Upper lobe of left lung (tissue), 6 donors: ENCODE data around the gene SNTN. TPM values are rescaled to one million over a fixed set of nuclear protein-coding genes. Genes with fewer than 3 reads are reported as not detected.

Experiments used
- ATAC-seq, 2 donors: fragments of 200-7000 bp; cut with Tn5 transposase; one replicate each; pipeline ENCODE4 v1.9.1; 2022; ENCODE audit warnings: mild to moderate bottlenecking in 2 of 2, moderate library complexity in 2 of 2; ENCODE audit not compliant: low FRiP score in 2 of 2
- DNase-seq, 2 donors: peaks; one replicate each; pipeline ENCODE4 v3.0.0-alpha.2; 2019 to 2020
- H3K27ac ChIP-seq, 4 donors: fragments of 200-600 bp; sonication (generic); one replicate each; pipeline ENCODE4 v1.5.1; 2016 to 2019
- H3K27me3 ChIP-seq, 4 donors: fragments of 200-600 bp; sonication (generic); one replicate each; pipeline ENCODE4 v1.5.1; 2017 to 2019
- H3K36me3 ChIP-seq, 4 donors: fragments of 200-600 bp; sonication (generic); one replicate each; pipeline ENCODE4 v1.5.1; 2016 to 2019
- H3K4me1 ChIP-seq, 4 donors: fragments of 200-600 bp; sonication (generic); one replicate each; pipeline ENCODE4 v1.5.1; 2018 to 2019
- H3K4me3 ChIP-seq, 4 donors: fragments of 200-600 bp; sonication (generic); one replicate each; pipeline ENCODE4 v1.5.1; 2017 to 2019; ENCODE audit warnings: mild to moderate bottlenecking in 2 of 4, moderate library complexity in 1 of 4
- H3K9me3 ChIP-seq, 4 donors: fragments of 200-600 bp; sonication (generic); one replicate each; pipeline ENCODE4 v1.5.1; 2018 to 2019
- EP300 ChIP-seq, 4 donors: sonication (generic); formaldehyde crosslinking; IDR thresholded peaks; one replicate each; pipeline ENCODE4 v1.5.1; 2017; ENCODE audit warnings: antibody characterized with exemption in 4 of 4, control low read depth in 2 of 4
- POLR2A ChIP-seq, 4 donors: fragments of 450-650 bp; IDR thresholded peaks; one replicate each; pipeline ENCODE4 v1.5.1; 2016 to 2017; ENCODE audit warnings: antibody characterized with exemption in 4 of 4, mild to moderate bottlenecking in 2 of 4
- POLR2AphosphoS5 ChIP-seq, 2 donors: sonication (generic); formaldehyde crosslinking; IDR thresholded peaks; one replicate each; pipeline ENCODE4 v1.5.1; 2017; ENCODE audit warnings: antibody characterized with exemption in 2 of 2
- WGBS, 2 donors: methylation state at CpG; one replicate each; pipeline ENCODE4 v1.1.5; 2017 to 2018; 5-methylcytosine and 5-hydroxymethylcytosine counted together
- total RNA-seq, 6 donors: library from RNA; depleted of rRNA in 4 of 6; stranded (reverse); fragments of >200 nt in 4 of 6; gene quantifications; one replicate each; pipeline versions ENCODE4 v1.1.0 to v1.2.1, GENCODE V29; 2016 to 2021
- TF ChIP-seq, protein P1 (sequence below), 6 experiments: fragments of 450-650 bp in 4 of 6; fragments of 200-600 bp in 2 of 6; sonication (generic) in 2 of 6; IDR thresholded peaks; one replicate each; pipeline ENCODE4 v1.5.1; 2016 to 2019; ENCODE audit warnings: antibody characterized with exemption in 6 of 6
- donor health status: DM: no; HTN: no; CAD: no; lungs with moderate emphysema.
- donor health status: DM: no; HTN: yes; CAD: no; lungs with severe emphysema.

SNTN gene
- total RNA-seq, 6 donors from 2014 or later = 0.34 to 36.8 (median 10.5) TPM

DNA sequence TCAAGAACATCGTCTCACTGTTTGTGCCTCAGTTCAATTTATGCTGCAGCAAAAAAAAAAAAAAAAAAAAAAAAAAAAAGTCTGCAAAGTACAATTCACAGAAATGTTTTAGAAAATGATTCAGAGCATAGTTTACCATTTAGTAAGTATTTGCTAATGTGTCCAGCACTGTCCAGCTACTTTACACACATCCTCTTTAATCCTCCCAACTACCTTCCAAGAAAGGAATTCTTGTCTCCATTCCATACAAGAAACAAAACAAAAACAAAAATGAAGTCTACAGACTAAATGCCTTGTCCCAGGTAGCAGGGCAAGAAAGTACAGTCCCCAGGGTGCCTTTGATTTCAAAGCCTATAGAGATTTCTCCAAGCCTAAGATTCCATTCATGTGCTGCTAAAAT lies 38.9 kb upstream of the SNTN start:
- Histone ChIP-seq H3K4me3 (no peak overlapping the region), H3K27me3 (no peaks in the 10 kb centered on the region), H3K4me1 (no peaks in the 10 kb centered on the region), H3K36me3 (no peaks in the 10 kb centered on the region), H3K9me3 (no peaks in the 10 kb centered on the region), H3K27ac (no peak overlapping the region)
- 93 to 94% methylated on average over 1 of the region's 1 CpG for WGBS, 2 donors
- ATAC-seq (no peak), DNase-seq (no peak)
- TF ChIP-seq POLR2AphosphoS5 (IDR thresholded peaks at IDR 0.05) (no peak), EP300 (IDR thresholded peaks at IDR 0.05) (no peak), POLR2A (IDR thresholded peaks at IDR 0.05) (no peak)
- TF ChIP-seq, protein P1, sequence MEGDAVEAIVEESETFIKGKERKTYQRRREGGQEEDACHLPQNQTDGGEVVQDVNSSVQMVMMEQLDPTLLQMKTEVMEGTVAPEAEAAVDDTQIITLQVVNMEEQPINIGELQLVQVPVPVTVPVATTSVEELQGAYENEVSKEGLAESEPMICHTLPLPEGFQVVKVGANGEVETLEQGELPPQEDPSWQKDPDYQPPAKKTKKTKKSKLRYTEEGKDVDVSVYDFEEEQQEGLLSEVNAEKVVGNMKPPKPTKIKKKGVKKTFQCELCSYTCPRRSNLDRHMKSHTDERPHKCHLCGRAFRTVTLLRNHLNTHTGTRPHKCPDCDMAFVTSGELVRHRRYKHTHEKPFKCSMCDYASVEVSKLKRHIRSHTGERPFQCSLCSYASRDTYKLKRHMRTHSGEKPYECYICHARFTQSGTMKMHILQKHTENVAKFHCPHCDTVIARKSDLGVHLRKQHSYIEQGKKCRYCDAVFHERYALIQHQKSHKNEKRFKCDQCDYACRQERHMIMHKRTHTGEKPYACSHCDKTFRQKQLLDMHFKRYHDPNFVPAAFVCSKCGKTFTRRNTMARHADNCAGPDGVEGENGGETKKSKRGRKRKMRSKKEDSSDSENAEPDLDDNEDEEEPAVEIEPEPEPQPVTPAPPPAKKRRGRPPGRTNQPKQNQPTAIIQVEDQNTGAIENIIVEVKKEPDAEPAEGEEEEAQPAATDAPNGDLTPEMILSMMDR (IDR thresholded peaks at IDR 0.05) = no peak

DNA sequence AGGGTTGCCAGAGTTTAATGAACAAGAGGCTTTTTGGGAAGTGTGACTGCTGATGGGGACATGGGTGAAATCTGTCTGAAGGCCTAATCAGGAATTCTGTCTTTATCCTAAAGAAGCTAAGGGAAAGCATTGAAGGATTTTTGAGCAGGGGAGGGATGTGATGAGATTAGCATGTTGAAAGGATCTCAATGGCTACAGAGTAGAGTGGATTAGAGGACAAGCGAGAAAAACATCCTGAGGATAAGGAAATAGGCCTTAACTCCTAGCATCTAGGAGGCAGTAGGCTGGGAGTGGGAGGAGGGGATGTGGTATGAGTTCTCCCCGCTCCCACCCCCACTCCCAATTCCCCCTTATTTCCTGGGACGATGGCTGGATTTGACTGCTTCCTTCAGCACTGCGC lies 35.1 kb upstream of the SNTN start:
- no peaks in the 10 kb centered on the region for H3K4me1 ChIP-seq
- no peaks in the 10 kb centered on the region for H3K36me3 ChIP-seq
- no peak for ATAC-seq
- no peaks in the 10 kb centered on the region for H3K9me3 ChIP-seq
- H3K27me3 ChIP-seq = no peaks in the 10 kb centered on the region
- no peak for TF ChIP-seq POLR2A (IDR thresholded peaks at IDR 0.05)
- TF ChIP-seq POLR2AphosphoS5 (IDR thresholded peaks at IDR 0.05) = no peak
- no peak for TF ChIP-seq EP300 (IDR thresholded peaks at IDR 0.05)
- TF ChIP-seq, protein P1 (IDR thresholded peaks at IDR 0.05) = no peak
- H3K4me3 ChIP-seq = no peak overlapping the region
- WGBS, 2 donors = 67 to 75% methylated on average over 4 of the region's 4 CpGs
- DNase-seq = no peak
- no peak overlapping the region for H3K27ac ChIP-seq

DNA sequence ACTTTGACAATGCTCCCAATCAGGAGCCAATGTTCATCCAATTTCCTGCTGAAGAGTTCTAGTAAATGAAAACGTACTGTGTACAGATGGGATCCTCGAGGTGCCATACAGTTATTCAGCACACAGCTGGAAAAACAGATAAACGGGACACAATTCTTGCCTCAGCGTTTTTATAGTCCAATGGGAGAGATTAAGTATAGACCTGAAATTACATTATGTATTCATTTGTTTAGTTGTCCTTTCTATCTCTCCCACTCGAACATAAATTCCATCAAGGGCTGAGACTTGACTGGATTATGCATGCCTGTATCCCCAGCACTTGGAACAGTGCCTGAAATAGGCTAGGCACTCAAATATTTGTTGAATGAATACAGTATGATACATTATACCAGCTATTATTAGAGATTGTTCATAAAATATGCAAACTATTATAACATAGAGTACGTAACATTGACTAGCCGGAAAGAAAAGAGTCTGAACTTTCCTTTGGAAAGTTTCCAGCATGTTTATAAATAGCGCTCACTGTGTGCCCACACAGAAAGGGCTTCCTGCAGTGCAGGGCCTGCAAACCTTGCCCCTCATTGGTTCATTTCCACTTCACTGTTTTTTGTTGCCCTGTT lies 27.4 kb upstream of the SNTN start:
- Histone ChIP-seq H3K36me3 (no peaks in the 10 kb centered on the region), H3K4me1 (peaks cover 0 to 7% (median 5%) of the 10 kb centered on the region in 4 donors), H3K27ac (no peak overlapping the region), H3K4me3 (no peak overlapping the region), H3K27me3 (no peaks in the 10 kb centered on the region), H3K9me3 (no peaks in the 10 kb centered on the region)
- no peak for DNase-seq
- WGBS, 2 donors = 31 to 36% methylated on average over 8 of the region's 8 CpGs
- TF ChIP-seq, protein P1 (IDR thresholded peaks at IDR 0.05) = no peak
- no peak for TF ChIP-seq EP300 (IDR thresholded peaks at IDR 0.05)
- no peak for TF ChIP-seq POLR2AphosphoS5 (IDR thresholded peaks at IDR 0.05)
- no peak for TF ChIP-seq POLR2A (IDR thresholded peaks at IDR 0.05)
- ATAC-seq = peak in 1 of 2 donors; percentile 39

DNA sequence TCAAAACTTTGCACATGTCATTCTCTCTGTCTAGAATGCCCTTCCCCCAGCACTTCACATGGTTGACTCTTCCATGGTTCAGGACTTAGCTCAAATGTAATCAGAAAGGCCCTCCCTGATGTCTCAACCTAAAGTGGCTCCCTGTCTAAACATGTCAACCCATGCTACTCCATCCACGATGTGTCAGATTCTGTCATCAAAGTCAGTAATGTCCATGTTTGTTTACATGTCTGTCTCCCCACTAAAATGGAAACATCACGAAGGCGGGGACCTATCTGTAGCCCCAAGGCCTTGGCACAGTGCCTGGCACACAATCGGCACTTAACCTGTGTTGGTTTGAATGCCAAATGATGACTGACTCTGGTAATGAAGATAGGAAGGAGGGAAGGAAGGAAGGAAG lies 20.8 kb upstream of the SNTN start:
- no peaks in the 10 kb centered on the region for H3K27me3 ChIP-seq
- DNase-seq = no peak
- H3K27ac ChIP-seq = no peak overlapping the region
- TF ChIP-seq POLR2A (IDR thresholded peaks at IDR 0.05) (no peak), EP300 (IDR thresholded peaks at IDR 0.05) (no peak), POLR2AphosphoS5 (IDR thresholded peaks at IDR 0.05) (no peak)
- 72 to 74% methylated on average over 4 of the region's 4 CpGs for WGBS, 2 donors
- H3K4me1 ChIP-seq = no peaks in the 10 kb centered on the region
- no peak overlapping the region for H3K4me3 ChIP-seq
- no peaks in the 10 kb centered on the region for H3K36me3 ChIP-seq
- ATAC-seq = no peak
- H3K9me3 ChIP-seq = no peaks in the 10 kb centered on the region

DNA sequence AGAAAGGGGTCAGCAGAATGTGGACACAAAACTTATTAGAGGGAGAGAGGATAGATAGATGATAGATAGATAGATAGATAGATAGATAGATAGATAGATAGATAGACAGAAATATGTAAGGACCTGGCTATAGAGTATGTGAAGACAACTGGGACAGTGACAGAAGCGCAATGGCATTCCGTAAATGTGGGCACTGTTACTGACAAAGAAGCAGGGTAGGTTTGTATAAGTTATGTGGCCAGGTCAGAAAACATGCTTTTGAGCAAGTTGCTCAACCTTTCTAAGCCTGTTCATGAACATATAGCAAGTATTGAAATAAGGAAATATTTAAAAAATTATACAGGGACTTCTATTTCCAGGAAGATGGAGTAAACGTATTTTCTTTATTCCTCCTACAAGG lies 17.3 kb upstream of the SNTN start:
- H3K27ac ChIP-seq = no peak overlapping the region
- no peaks in the 10 kb centered on the region for H3K9me3 ChIP-seq
- no peak overlapping the region for H3K4me3 ChIP-seq
- no peaks in the 10 kb centered on the region for H3K27me3 ChIP-seq
- no peaks in the 10 kb centered on the region for H3K4me1 ChIP-seq
- DNase-seq (no peak), ATAC-seq (no peak)
- 88 to 90% methylated on average over 3 of the region's 3 CpGs for WGBS, 2 donors
- no peak for TF ChIP-seq EP300 (IDR thresholded peaks at IDR 0.05)
- no peak for TF ChIP-seq POLR2AphosphoS5 (IDR thresholded peaks at IDR 0.05)
- TF ChIP-seq, protein P1 (IDR thresholded peaks at IDR 0.05) = no peak
- TF ChIP-seq POLR2A (IDR thresholded peaks at IDR 0.05) = no peak
- H3K36me3 ChIP-seq = no peaks in the 10 kb centered on the region
